Measurements from ENCODE around the gene CSMD2.

GRCh38 chr1:33682371-33682770 lies 482.7 kb downstream of the CSMD2 start:
- TF ChIP-seq CTCF (conservative IDR thresholded peaks at IDR 0.05) (no peak), EZH2 (IDR thresholded peaks at IDR 0.05; ENCODE audit: low read depth) (no peak)

All from PC-9 (cell line).